ENCODE data around the gene ZNF263.

DNA sequence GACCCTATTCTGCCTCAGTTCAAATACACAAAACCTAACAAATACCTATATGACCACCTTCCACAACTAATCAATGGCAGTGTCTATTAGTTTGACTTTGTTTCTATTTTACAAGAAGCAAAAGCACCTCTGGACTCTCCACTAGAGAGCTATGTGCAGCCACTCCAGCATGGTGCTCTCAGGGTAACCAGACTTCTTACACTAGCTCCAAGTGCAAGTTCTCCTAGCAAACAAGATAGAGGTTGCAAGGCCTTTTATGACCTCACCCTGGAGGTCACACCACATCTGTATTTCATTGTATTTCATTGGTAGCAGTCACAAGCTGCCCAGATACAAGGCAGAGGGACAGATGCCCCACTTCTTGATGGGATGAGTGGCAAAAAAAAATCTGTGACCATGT, 8.3 kb upstream of the ZNF263 start:
- TF ChIP-seq, protein P1, sequence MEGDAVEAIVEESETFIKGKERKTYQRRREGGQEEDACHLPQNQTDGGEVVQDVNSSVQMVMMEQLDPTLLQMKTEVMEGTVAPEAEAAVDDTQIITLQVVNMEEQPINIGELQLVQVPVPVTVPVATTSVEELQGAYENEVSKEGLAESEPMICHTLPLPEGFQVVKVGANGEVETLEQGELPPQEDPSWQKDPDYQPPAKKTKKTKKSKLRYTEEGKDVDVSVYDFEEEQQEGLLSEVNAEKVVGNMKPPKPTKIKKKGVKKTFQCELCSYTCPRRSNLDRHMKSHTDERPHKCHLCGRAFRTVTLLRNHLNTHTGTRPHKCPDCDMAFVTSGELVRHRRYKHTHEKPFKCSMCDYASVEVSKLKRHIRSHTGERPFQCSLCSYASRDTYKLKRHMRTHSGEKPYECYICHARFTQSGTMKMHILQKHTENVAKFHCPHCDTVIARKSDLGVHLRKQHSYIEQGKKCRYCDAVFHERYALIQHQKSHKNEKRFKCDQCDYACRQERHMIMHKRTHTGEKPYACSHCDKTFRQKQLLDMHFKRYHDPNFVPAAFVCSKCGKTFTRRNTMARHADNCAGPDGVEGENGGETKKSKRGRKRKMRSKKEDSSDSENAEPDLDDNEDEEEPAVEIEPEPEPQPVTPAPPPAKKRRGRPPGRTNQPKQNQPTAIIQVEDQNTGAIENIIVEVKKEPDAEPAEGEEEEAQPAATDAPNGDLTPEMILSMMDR (conservative IDR thresholded peaks at IDR 0.05; ENCODE audit: low read depth in 2 of 2) = no peak
- TF ChIP-seq EZH2 (IDR thresholded peaks at IDR 0.05; ENCODE audit: low read depth, unreplicated experiment) = no peak
